Activated CD4-positive, alpha-beta T cell treated with anti-CD3 and anti-CD28 coated beads, Interleukin-2, amount 50 U/mL, for 48 hours (primary cell): Measurements from ENCODE around the gene GSTM3.
"Not testable (repeated sequence)": the region's sequence is repeated elsewhere in the genome, so short reads cannot be mapped to it uniquely, and the experiment has no call there.

ENCODE experiments used
- DNase-seq, 2 experiments: peaks; one replicate each; pipeline ENCODE4 v3.0.0-alpha.2; 2020

GSTM3 gene

GRCh38 chr1:109761227-109762038, 20.6 kb upstream of the GSTM3 start:
- DNase-seq, result peak in 1 of 2 experiments; percentile 1

DNA sequence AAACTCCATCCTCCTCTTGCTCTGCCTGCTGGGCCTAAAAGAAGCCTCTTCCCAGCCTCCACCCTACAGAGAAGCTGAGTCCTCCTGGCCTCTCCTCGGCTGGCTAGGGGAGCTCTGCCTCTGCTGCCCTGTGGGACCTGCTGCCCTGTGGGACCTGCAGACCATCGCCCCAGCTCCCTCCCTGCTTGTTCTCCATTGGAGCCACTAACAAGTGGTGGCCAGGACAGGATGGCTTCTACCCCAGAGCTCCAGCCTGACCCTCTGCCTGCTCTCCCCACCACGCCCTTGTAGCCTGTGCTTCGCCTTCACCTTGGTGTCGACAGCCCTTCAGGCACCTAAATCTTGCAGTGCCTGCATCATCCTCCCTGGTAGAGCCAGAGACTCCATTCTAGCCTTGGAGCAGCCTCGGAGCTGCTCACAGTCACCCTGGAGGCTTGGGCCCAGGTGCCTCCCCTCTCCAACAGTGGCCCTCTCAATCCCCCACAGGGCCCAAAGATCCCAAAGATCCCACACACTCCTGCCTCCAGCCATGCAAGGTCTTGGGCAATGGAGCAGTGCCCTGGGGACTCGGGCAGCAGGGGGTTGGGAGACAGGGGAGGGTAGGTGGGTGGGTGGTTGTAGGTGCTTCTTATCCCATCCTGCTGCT, 19.9 kb upstream of the GSTM3 start:
- no peak for DNase-seq

- DNase-seq, result no peak
These were observed 18.9 kb upstream of the GSTM3 start for GRCh38 chr1:109759513-109760334.

DNA sequence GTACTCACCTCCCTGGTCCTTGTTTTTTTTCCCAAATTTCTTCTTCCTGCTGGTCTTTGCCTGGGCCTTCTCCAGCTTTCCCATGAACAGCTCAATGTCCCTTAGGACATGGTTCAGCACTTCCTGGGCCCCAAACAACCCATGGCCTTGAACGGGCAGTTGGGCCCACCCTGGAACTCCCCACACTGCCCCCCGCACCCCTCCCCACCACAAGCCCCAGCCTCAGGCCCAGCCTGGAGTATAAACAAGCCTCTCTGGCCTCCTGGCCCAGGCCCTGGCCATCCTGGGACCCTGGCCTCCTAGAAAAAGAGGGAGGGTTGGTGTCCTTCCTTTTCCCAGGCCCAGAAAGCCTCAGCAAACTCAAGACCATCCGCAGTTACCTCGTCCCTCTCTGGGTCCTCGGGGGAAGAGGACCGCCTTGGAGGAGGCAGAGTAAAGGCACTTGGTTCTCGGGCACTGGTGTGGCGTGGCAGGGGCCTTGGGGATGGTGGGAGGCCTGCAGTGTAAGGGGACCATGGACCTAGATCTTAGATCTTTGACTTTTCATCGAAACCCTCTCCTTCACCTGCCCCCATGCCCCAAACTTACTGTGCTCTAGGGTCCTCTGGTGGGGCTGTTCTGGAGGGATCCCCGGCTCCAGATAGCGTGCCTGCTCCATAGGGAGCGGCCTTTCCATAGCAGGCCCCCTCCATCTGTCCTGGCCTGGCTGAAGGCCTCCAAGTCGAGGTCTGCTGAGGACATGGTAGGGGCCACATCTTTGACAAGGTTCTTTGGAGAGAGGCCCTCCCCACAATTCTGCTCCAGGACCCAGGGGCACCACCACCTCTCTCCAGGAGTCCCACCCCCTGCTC, 17.3 kb upstream of the GSTM3 start:
- DNase-seq, result no peak

DNA sequence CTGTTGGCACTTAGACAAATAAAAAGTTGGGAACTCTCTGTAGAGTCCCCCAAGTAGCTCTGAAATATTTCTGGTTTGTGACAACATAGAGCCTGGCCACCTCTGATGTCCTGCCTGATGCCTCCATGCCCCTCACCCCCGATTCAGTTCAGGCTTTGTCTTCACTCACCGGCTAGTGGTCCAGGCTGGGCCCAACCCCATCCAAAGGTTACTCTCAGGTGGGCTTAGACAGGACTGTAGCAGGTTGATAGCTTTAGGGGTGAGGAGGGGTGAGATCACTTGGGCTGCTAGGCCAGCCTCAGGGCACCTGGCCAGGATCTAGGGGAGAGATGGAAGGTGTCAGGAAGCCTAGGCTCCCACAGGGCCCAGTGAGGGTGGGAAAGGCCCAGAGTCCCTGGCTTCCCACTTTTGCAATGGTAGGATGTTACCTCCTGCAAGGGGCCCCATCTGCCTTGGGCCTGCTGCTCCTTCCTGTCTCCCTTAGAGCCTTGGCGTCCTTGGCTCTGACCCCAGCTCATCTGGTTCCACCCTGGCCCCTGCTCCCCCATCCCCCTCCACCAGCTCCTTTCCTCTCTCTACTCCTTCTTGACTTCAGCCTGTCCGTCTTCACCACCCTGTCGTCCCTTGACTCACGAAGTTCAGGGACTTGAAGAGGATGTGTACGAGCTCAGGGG, 16.1 kb upstream of the GSTM3 start:
- DNase-seq, result no peak

DNA sequence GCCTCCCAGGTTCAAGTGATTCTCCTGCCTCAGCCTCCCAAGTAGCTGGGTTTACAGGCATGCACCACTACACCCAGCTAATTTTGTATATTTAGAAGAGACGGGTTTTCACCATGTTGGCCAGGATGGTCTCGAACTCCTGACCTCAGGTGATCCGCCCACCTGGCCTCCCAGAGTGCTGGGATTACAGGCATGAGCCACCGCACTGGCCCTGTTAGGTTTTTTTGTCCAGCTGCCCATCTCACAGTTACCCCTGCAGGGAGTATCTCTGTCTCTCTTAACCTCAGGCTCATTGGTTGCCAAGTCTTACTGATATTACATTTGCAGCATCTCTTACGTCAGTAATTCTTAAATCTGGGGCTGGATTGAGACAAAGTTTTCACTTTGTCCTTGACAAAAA, 15.5 kb upstream of the GSTM3 start:
- DNase-seq, result not testable (repeated sequence)

- DNase-seq, result no peak
These were observed 13.9 kb upstream of the GSTM3 start for GRCh38 chr1:109754738-109755137.

DNA sequence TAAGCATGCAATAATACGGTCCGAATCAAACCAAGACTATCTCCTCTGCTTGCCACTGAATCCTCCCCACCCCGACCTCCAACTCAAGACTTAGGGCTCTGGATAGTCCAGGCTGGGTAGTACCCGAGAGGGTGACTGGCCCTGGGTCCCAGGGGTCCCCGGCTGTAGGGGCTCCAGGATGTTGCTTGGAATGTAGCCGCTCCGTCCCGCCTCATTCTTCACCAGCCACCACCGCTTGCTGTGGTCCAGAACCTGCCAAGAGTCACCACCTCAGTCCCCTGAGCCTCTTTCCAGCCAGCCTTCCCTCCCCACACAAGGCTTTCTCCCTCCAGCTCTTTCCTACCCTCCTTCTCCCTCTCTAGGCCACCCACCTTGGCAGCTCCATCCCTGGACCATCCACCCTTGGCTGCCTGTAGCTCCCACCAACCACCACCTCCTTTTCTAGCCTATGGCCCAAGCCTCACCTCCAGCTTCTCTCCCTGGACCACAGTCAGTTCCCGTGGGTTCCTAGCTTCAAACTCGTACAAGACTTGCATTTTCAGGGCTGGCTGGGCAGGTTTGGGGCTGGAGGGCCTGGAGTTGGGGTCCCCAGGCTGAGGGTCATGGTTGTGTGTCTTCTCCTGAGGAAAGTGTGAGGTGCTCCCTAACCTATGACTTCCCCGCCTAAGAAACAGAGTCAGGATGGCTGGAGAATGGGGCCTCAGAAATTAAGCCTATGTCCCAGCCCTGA, 10.9 kb upstream of the GSTM3 start:
- no peak for DNase-seq

GRCh38 chr1:109750920-109751319, 10.1 kb upstream of the GSTM3 start:
- no peak for DNase-seq

DNA sequence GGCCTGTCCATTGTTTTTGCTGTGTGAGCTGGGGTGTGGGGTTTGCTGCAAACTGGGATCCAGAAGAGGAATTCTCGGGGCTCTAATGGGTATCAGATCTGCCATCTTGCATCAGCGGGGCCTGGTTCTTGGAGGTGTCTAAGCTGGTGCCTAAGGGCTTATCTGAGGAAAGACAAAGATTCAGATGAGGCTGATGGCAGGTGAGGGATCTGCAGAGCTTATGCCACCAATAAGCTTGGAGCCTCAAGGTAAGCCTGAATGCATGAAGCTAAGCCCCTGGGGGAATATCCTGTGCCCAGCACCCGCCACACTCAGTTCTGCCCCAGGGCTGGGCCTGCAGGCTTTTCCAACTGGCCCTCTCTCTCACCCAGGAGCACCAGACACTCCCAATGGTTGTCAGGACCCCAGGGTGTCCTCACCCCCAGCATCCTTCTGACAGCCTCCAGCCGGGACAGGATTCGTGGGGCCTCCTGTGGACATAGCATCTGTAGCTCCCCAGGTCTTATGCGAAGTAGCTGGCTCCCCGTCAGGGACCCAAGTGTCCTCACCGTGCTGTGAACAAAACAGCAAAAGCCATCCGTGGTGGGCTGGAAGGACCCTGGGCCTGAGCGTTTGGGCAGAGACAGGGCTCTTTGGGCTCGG, 9.5 kb upstream of the GSTM3 start:
- no peak for DNase-seq

DNA sequence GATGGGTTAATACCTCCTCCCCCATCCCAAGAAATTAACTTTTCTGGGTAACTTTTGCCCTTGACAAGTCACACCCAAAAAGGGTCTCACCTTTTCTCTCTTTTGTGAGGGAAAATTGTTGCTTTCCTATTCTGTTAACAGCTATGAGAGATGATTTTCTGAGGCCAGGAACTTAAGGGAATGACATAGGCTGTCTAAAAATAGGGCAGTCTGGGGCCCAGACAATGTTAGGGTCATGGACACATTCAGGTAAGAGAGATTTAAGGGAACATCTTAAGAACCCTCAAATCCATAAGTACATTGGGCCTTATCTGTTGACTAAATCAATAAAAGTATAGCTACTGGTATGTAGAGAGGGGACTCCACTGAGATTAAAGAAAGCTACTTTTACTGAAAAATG, 8.4 kb upstream of the GSTM3 start:
- DNase-seq, result no peak

DNA sequence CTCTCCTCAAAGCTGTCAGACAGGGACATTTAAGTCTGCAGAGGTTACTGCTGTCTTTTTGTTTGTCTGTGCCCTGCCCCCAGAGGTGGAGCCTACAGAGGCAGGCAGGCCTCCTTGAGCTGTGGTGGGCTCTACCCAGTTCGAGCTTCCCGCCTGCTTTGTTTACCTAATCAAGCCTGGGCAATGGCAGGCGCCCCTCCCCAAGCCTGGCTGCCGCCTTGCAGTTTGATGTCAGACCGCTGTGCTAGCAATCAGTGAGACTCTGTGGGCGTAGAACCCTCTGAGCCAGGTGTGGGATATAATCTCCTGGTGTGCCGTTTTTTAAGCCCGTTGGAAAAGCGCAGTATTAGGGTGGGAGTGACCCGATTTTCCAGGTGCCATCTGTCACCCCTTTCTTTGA, 7.5 kb upstream of the GSTM3 start:
- not testable (repeated sequence) for DNase-seq

DNA sequence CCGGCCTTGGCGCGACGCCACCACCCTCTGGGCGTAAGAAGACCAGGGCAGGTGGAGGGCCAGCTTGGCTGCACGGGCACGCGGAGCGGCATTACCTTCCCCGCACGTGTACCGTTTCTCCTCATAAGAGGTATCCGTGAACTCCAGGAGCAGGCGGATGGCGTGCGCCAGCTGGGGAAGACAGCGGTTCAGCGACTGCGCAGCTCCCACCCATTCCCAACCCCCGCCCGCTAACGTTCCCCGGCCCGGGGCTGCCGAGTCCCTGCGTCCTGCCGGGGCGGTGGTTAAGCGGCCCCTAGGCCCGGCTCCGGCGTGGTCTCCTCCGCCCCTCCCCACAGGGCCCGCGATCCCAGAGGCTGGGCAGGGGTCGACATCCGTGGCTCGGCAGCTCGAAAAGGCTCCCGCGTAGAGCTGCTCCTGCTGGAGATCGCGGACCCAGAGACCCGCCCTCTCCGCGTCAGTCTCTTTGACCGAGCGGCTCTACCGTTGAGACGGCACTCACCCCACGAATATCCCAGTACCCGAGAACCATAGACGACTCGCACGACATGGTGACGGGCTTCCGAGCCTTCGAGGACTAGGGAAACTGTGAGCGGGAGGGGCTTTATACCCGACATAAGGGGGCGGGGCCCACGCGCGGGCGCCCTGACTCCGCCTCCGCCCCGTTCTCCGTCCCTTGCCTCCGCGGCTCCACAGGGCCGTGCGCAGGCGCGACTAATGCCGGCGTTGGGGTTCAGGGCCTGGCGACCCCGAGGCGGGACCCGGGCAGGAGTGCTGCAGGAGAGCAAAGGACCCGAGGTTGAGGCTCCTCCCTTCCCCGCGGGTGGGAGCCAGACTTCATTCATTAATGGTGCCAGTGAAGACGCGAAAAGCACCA, 862 bp downstream of the GSTM3 start:
- DNase-seq, result peak; percentile 84 to 86

DNA sequence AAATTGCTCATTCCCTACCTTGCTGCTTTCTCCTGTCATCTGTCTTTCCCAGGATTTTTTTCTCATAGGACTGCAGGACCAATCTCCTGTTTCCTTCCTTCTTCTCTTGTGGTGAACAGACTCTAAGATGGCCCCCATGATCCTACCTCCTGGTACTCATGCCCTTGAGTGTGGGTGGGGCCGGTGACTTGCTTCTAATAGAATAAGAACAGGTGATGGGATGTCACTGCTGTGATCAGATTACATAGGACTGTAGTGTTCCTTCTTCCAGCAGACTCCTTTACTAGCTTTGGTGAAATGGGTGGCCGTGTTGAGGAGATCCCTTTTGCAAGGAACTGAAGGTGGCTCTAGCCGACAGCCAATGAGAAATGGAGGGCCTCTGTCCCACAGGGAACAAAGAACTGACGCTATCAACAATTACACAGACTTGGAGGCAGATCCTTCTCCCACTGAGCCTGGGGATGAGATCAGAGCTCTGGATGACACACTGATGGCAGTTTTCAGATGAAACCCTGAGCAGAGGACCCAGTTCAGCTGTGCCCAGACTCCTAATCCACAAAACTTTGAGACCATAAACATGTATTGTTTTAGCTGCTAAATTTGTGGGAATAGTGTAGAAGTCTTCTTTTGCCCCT, 7.5 kb downstream of the GSTM3 start:
- no peak for DNase-seq

GRCh38 chr1:109732390-109732881, 8.4 kb downstream of the GSTM3 start:
- DNase-seq, result no peak

GRCh38 chr1:109730666-109731065, 10.2 kb downstream of the GSTM3 start:
- DNase-seq, result no peak

GRCh38 chr1:109728870-109729269, 12.0 kb downstream of the GSTM3 start:
- DNase-seq, result no peak

DNA sequence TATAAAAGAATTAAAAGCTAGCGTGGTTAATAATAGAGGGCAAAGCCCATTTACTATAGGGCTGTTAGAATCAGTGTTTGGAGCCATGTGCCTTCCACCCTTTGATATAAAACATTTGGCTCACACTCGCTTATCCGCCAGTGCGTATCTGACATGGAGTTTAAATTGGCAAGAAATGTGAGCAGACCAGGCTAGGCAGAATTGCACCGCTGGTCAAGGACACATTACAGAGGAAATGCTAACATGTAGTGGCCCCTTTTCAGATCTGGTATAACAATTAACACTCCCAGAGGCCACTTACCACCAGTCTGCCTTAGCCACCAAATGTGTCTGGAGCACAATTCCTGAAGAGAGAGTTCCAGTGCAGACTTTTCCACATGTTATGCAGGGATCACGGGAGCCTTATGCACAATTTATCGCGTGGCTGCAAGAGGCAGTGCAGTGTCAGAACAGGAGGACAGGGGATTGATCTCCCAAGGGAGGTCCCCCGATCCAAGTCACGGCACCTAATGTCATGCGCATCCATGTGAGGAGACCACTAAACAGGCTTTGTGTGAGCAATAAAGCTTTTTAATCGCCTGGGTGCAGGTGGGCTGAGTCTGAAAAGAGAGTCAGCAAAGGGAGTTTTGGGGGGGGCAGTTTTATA, 14.0 kb downstream of the GSTM3 start:
- DNase-seq, result no peak

DNA sequence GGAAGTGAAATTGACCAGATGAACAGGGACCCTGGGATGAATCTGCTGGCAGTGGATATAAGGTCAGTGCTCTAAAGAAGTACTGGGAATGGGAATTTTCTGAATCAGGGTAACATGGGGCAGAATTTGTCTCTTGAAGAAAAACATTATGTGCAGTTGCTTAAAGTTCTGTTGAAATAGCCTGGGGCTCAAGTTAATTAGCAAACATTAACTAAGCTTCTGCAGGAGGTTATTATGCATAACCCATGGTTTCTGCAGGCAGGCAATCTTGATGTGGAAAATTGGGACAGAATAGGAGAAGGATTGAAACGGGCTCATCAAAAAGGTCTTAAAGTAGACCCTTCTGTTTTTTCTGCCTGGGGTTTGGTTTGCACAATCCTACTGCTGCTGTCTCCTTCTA, 14.8 kb downstream of the GSTM3 start:
- DNase-seq, result no peak
